Measurements from ENCODE around the gene PRICKLE1.

- TF ChIP-seq CTCF (conservative IDR thresholded peaks at IDR 0.05; ENCODE audit: low read length), result no peak
- TF ChIP-seq EZH2phosphoT487 (IDR thresholded peaks at IDR 0.05; ENCODE audit: borderline replicate concordance), result no peak
Measured at GRCh38 chr12:42588524-42589464, 752 bp downstream of the PRICKLE1 start.

Measured in Loucy (cell line).